ENCODE results near the gene CYB5A.

DNA sequence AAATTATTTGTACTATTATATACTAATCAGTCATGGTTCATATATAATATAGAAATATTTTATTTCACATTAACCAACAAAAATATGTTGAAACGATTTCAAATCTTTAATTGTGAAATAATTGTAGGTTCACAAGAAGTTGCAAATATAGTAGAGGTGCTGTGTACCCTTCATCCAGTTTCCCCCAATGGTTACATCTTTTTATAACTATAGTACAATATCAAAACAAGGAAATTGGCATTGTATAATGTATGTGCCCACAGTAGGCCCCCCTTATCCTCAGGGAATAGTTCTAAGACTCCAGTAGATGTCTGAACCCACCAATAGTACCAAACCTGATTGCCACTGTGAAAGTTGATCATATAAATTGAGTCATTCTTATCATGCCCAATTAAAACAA lies 7.4 kb upstream of the CYB5A start:
- TF ChIP-seq POLR2A (IDR thresholded peaks at IDR 0.05) = no peak
- TF ChIP-seq, protein P1, sequence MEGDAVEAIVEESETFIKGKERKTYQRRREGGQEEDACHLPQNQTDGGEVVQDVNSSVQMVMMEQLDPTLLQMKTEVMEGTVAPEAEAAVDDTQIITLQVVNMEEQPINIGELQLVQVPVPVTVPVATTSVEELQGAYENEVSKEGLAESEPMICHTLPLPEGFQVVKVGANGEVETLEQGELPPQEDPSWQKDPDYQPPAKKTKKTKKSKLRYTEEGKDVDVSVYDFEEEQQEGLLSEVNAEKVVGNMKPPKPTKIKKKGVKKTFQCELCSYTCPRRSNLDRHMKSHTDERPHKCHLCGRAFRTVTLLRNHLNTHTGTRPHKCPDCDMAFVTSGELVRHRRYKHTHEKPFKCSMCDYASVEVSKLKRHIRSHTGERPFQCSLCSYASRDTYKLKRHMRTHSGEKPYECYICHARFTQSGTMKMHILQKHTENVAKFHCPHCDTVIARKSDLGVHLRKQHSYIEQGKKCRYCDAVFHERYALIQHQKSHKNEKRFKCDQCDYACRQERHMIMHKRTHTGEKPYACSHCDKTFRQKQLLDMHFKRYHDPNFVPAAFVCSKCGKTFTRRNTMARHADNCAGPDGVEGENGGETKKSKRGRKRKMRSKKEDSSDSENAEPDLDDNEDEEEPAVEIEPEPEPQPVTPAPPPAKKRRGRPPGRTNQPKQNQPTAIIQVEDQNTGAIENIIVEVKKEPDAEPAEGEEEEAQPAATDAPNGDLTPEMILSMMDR (IDR thresholded peaks at IDR 0.05) = no peak

Measured in uterus (tissue), 2 donors.